Measurements from ENCODE around the gene NME3.

- no peak for TF ChIP-seq YY1 (IDR thresholded peaks at IDR 0.05; ENCODE audit: insufficient read depth, insufficient read length)
- no peak for TF ChIP-seq ZNF274 (IDR thresholded peaks at IDR 0.05; ENCODE audit: low read depth, low read length)
Observed at GRCh38 chr16:1788708-1789100, 17.4 kb upstream of the NME3 start.

Measured in NT2/D1 (cell line).